Type B pancreatic cell (in vitro differentiated cells): ENCODE data around the gene GNAL. TPM values are rescaled to one million over a fixed set of nuclear protein-coding genes. Genes with fewer than 3 reads are reported as not detected.
A peak's percentile ranks its signal among the peaks of the same experiment; 100 is the strongest.

Source experiments
- DNase-seq: peaks from one replicate; pipeline ENCODE4 v3.0.0; 2021; ENCODE audit warnings: mixed read lengths; ENCODE audit not compliant: unreplicated experiment; ENCODE audit errors: extremely low spot score
- H3K27ac Mint-ChIP-seq: 2 replicates; pipeline ENCODE4 v1.8.0; 2021; ENCODE audit warnings: mild to moderate bottlenecking, mixed read lengths
- H3K27me3 Mint-ChIP-seq: 2 replicates; pipeline ENCODE4 v1.8.0; 2021; ENCODE audit warnings: mixed read lengths
- H3K36me3 Mint-ChIP-seq: 2 replicates; pipeline ENCODE4 v1.8.0; 2021; ENCODE audit warnings: mixed read lengths
- H3K4me1 Mint-ChIP-seq: one replicate; pipeline ENCODE4 v1.8.0; 2021; ENCODE audit warnings: mixed read lengths; ENCODE audit not compliant: unreplicated experiment
- H3K4me3 Mint-ChIP-seq: 2 replicates; pipeline ENCODE4 v1.8.0; 2021; ENCODE audit warnings: mild to moderate bottlenecking, mixed read lengths
- H3K9me3 Mint-ChIP-seq: 2 replicates; pipeline ENCODE4 v1.8.0; 2021; ENCODE audit warnings: mixed read lengths
- CTCF ChIP-seq: fragments of 200-600 bp; sonication (generic); conservative IDR thresholded peaks from 2 replicates; pipeline ENCODE4 v1.5.0; 2021; ENCODE audit warnings: antibody characterized with exemption, mild to moderate bottlenecking
- total RNA-seq: library from RNA; stranded (reverse); gene quantifications from 2 replicates; pipeline ENCODE4 v1.2.1, GENCODE V29; 2021; ENCODE audit warnings: low replicate concordance

Gene GNAL
- total RNA-seq, 1 donor from 2014 or later = 12.9 TPM

- Mint-ChIP-seq H3K27ac (no peak overlapping the region), H3K9me3 (no peaks in the 10 kb centered on the region), H3K4me3 (no peak overlapping the region), H3K27me3 (no peaks in the 10 kb centered on the region), H3K36me3 (no peaks in the 10 kb centered on the region), H3K4me1 (peaks cover 4% of the 10 kb centered on the region)
- DNase-seq = no peak
- no peak for TF ChIP-seq CTCF
Observed at GRCh38 chr18:11780042-11780441, 91.0 kb downstream of the GNAL start.

GRCh38 chr18:11783716-11784331 lies 94.8 kb downstream of the GNAL start:
- H3K36me3 Mint-ChIP-seq = no peaks in the 10 kb centered on the region
- peaks cover 14% of the 10 kb centered on the region for H3K4me1 Mint-ChIP-seq
- no peak for DNase-seq
- H3K9me3 Mint-ChIP-seq = no peaks in the 10 kb centered on the region
- H3K27ac Mint-ChIP-seq = no peak overlapping the region
- H3K27me3 Mint-ChIP-seq = no peaks in the 10 kb centered on the region
- H3K4me3 Mint-ChIP-seq = no peak overlapping the region
- no peak for TF ChIP-seq CTCF

- Mint-ChIP-seq H3K36me3 (no peaks in the 10 kb centered on the region), H3K27ac (no peak overlapping the region), H3K4me1 (peaks cover 18% of the 10 kb centered on the region), H3K9me3 (no peaks in the 10 kb centered on the region), H3K27me3 (no peaks in the 10 kb centered on the region), H3K4me3 (no peak overlapping the region)
- no peak for DNase-seq
- no peak for TF ChIP-seq CTCF
Observed at GRCh38 chr18:11784674-11785304, 95.7 kb downstream of the GNAL start.

GRCh38 chr18:11785444-11786055 lies 96.5 kb downstream of the GNAL start:
- no peak for TF ChIP-seq CTCF
- H3K27ac Mint-ChIP-seq = peak overlapping the region; percentile 32
- H3K27me3 Mint-ChIP-seq = no peaks in the 10 kb centered on the region
- H3K9me3 Mint-ChIP-seq = no peaks in the 10 kb centered on the region
- H3K36me3 Mint-ChIP-seq = no peaks in the 10 kb centered on the region
- DNase-seq = no peak
- H3K4me3 Mint-ChIP-seq = peak overlapping the region; percentile 48
- H3K4me1 Mint-ChIP-seq = peaks cover 25% of the 10 kb centered on the region

- no peaks in the 10 kb centered on the region for H3K36me3 Mint-ChIP-seq
- no peak for TF ChIP-seq CTCF
- H3K27ac Mint-ChIP-seq = no peak overlapping the region
- no peak for DNase-seq
- no peaks in the 10 kb centered on the region for H3K27me3 Mint-ChIP-seq
- H3K4me3 Mint-ChIP-seq = no peak overlapping the region
- peaks cover 20% of the 10 kb centered on the region for H3K4me1 Mint-ChIP-seq
- no peaks in the 10 kb centered on the region for H3K9me3 Mint-ChIP-seq
Observed at GRCh38 chr18:11789716-11790510, 100.8 kb downstream of the GNAL start.
